Thyroid gland (tissue), 4 donors: ENCODE data around the gene ZYG11A.

Experiments
- CTCF ChIP-seq, 6 experiments: fragments of 200-600 bp in 3 of 6; fragments of 450-650 bp in 3 of 6; sonication (generic) in 3 of 6; IDR thresholded peaks; one replicate each; pipeline ENCODE4 v1.5.1; 2016 to 2019; ENCODE audit warnings: antibody characterized with exemption in 6 of 6, mild to moderate bottlenecking in 2 of 6, inconsistent platforms in 1 of 6, moderate library complexity in 1 of 6
- POLR2A ChIP-seq, 2 donors: fragments of 450-650 bp; IDR thresholded peaks; one replicate each; pipeline ENCODE4 v1.6.1; 2017; ENCODE audit warnings: antibody characterized with exemption in 2 of 2, mild to moderate bottlenecking in 2 of 2, moderate library complexity in 1 of 2

- no peak for TF ChIP-seq CTCF (IDR thresholded peaks at IDR 0.05)
- TF ChIP-seq POLR2A (IDR thresholded peaks at IDR 0.05), result no peak
Measured at GRCh38 chr1:52915855-52916220, 73.3 kb downstream of the ZYG11A start.
